ENCODE measurements around the gene KCNQ1.

Gene KCNQ1

GRCh38 chr11:2508793-2509192 is 64.0 kb downstream of the KCNQ1 start:
- no peak for DNase-seq (ENCODE audit: low read depth in 2 of 2)

DNA sequence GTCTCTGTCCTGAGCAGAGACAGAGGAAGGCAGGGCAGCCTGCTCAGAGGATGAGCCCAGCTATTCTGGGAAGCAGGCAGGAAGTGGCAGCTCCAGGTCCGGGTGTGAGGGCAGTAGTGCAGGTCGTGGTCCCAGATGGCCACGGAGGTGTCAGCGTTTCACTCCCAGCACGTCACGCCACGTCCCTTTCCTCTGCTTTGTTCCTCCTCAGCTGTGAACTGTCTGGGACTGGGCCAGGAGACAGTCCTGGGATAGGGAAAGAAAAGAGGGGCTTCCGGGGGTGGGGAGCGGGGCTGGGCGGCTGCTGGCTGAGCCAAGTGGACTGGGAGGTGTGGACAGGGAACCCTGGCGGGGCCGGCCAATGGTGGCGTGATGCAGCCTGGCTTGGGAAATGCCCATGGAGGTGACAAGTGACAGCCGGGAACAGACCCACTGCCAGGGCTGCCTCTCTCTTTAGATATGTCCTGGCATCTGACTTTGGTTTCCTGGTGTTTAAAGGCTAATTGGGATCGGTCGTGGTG is 64.7 kb downstream of the KCNQ1 start:
- DNase-seq (ENCODE audit: low read depth in 2 of 2), result no peak

- DNase-seq (ENCODE audit: low read depth in 2 of 2), result no peak
Observed at GRCh38 chr11:2510626-2511402, 66.0 kb downstream of the KCNQ1 start.

GRCh38 chr11:2511421-2512369 is 66.9 kb downstream of the KCNQ1 start:
- DNase-seq (ENCODE audit: low read depth in 2 of 2), result no peak

GRCh38 chr11:2512431-2513407 is 67.9 kb downstream of the KCNQ1 start:
- no peak for DNase-seq (ENCODE audit: low read depth in 2 of 2)

- no peak for DNase-seq (ENCODE audit: low read depth in 2 of 2)
Observed at GRCh38 chr11:2513441-2513840, 68.6 kb downstream of the KCNQ1 start.

DNA sequence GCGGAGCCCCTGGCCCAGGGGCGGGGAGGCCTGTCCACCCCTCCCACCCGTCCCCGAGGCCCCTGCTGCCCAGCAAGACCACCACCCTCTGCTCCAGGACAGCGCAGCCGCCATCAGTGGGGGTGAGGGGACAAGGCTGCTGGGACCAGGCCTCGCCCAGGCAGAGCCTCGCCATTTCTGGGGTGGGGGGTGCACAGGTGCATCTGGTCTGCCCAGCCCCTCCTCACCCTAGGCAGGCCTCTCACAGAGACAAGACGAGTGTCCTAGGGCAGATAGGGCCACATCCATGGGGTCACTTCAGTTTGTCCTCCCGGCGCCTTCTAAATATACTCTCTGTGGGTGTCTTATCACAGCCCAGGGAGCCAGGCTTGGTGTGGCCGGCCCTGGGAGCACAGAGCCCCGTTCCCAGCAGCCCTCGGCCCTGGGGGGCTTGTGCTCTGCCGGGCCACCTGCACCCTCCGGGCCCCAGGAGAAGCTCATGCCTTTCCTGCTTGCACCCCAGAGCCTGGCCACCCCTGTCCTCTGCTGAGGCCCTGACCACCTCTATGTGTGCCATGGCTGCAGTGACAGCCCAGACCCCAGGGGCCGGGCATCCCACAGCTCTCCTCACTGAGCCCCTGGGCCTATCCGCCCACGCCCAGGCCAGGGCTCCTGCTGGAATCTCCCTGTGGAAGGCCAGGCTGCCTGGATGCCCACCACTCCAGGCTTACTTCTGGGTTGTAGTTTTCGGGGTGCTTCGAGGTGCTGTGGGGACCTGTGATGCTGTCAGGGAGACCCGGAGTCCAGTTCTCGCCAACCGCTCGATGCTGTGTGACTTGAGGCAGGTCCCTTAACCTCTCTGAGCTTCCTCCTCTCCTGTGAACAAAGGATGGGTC is 70.8 kb downstream of the KCNQ1 start:
- no peak for DNase-seq (ENCODE audit: low read depth in 2 of 2)

DNA sequence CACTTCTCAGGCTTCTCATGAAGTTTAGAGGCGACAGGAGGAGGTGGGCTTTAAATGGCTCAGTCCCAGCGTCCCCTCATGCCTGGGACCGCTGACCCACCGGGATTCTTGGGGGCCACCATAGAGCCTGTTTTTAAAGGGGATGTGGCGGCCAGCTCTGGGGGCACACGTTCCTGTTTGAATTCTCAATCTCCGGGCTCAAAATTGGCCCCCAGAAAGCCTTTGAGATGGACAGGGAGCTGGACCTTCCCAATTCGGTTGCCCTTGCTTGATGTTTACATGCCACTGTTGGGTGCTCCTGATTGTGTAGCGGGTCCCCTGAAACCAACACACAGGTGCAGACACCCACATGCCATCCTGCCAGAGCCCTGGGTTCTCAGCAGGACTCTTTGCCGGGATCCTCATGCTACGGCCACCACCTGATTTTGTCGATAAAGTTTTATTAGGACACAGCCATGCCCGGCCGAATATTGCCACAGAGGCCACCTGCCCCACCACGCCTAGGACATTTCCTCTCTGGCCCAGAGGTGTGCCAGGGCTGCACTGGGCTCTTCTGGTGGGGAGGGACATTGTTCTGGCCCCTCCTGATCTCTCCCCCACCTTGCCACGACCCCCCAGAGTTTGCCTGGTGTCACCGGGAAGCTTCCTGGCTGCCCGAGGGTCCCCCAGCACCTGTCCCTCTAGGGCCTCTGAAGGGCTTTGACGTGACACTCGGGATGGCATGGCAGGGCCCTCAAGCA is 71.6 kb downstream of the KCNQ1 start:
- DNase-seq (ENCODE audit: low read depth in 2 of 2), result no peak

- no peak for DNase-seq (ENCODE audit: low read depth in 2 of 2)
Observed at GRCh38 chr11:2517016-2517385, 72.2 kb downstream of the KCNQ1 start.

DNA sequence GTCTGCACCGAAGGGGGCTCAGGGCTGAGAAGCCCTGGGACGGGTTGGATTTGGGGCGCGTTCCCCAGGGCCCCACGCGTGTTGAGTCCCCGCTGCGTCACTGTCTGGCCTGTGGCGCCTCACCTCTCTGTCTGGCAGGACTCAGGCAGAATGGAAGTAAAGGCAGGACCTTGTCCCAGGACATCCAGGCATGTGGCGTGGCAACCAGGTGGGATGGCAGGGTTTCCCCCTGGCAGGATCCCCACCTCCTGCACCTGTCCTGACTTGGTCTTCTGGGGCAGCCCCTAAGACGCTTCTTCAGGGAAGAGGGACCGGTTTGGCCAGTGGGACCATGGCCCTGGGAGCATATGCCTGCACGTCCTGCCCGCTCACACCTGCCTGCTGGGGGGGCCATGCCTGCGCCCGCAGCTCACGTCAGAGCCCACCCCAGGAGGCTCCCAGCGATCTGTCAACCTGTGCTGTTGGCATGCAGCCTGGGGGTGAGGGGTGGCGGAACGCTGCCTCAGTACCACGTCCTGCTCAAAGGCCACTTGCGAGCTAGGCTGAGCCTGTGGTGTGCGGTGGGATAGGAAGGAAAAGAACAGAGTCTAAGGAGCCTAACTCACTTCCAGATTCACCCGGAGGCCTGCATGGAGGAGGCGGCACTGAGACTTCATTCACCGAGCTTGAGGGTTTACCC is 72.7 kb downstream of the KCNQ1 start:
- DNase-seq (ENCODE audit: low read depth in 2 of 2), result no peak

DNA sequence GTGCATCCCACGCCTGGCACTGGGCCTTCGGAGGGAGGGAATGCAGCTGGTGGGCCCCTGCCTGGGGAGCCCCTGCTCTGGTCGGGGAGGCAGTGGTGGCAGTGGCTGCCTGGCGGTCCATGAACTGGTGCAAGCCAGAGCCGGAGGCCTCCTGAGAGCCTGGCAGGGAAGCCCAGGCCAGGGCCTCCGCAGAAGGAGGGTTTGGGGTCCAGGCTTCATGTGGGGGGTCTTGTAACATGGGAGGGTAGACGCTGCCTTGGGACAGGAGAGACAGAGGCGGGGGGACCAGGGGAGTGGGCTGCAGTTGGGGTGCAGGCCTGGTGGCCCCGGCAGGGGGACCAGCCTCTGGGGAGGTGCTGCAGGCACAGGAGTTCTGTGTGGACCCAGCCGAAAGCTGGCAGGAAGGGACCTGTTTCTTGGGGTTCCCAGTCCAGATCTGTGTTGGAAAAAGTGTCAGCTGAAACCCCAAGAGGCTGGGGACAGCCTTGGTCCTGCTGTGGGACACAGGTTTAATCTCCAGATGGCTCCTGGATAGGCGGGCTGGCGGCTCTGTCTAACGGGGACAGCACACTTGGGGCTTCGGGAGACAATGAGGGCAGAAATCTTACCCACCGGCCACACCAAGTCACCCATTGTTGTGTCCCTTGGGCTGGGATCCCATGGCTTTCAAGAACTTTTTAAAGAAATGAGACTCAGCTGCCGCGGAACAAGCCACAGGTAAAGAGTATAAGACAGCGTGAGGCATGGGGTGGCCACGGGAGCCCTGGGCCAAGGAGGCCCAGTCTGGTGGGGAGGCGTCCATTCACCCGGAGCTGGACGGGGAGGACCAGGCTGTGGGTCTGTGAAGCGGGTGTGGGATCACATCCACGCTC is 73.5 kb downstream of the KCNQ1 start:
- DNase-seq (ENCODE audit: low read depth in 2 of 2), result no peak

- no peak for DNase-seq (ENCODE audit: low read depth in 2 of 2)
Observed at GRCh38 chr11:2518983-2519340, 74.2 kb downstream of the KCNQ1 start.

DNA sequence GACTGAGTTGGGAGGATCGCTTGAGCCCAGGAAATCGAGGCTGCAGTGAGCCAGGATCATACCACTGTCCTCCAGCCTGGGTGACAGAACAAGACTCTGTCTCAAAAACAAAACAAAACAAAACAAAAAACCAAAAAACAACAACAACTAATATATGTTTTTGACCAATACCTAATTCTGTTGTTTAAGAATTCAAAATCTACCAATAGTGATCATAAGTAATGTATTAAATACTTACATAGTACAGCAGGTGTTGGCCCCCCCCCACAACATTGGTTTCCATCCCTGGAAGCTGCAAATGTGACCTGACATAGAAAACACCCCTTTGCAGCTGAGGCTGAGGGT is 74.7 kb downstream of the KCNQ1 start:
- DNase-seq (ENCODE audit: low read depth in 2 of 2), result no peak

DNA sequence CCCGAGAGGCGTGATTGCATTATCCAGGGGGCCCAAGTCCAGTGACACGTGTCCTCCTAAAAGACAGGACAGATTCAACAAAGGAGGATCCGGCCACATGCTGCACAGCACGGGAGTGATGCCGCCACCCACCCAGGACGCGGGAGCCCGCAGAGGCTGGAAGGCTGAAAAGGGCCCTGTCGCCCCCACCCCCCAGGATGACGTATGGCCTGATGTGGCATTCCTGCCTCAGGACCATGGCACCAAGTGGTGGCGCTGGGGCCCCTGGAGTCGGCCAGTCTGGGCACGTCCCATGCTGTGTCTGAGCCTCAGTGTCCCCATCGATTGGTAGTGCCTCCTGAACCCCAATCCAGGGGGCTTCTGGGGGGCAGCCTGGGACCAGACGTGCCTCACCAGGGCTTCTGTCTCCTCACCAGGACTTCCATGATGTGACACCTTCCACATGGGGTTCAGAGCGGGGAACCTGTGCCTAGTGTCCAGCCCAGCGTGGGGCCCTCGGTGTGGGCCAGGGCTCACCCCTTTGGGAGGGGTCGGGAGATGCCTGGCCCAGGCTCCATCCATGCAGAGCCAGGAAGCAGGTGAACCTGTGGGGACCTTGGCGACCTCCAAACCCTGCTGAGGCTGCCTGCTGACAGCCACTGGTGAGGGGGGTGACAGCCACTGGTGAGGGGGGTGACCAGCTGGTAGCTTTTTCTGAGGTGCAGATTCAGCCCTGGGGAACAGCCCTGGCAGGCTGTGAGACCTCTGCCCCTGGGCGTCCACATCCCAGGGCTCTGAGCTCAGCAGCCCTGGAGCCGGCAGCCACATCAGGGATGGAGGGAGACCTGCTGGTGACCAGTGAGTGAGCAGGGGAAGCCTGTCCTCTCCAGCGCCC is 75.3 kb downstream of the KCNQ1 start:
- DNase-seq (ENCODE audit: low read depth in 2 of 2), result no peak

DNA sequence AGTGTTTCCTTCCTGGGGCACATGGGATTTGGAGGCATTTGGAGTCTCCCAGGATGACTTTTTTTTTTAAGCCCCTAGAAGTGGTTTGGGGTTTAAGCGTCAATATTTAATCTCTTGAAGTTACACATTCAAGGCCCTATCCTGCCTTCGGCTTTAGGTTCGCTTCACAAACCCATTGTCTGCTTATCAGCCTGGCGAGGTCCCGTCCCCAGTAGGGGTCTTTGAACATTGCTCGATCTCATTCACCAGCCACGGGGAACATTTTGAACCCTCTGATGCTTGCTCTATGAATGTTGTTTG is 75.9 kb downstream of the KCNQ1 start:
- no peak for DNase-seq (ENCODE audit: low read depth in 2 of 2)

- no peak for DNase-seq (ENCODE audit: low read depth in 2 of 2)
Observed at GRCh38 chr11:2521081-2521732, 76.4 kb downstream of the KCNQ1 start.

All from stimulated activated CD8-positive, alpha-beta memory T cell treated with anti-CD3 and anti-CD28 coated beads, Interleukin-15, amount 100 ng/mL, for 48 hours (primary cell).